Smooth muscle cell (in vitro differentiated cells): ENCODE measurements around the gene NEU4. TPM values are rescaled to one million over a fixed set of nuclear protein-coding genes. Genes with fewer than 3 reads are reported as not detected.

Experiments
- DNase-seq: peaks from one replicate; lab custom pipeline; 2025; ENCODE audit not compliant: unreplicated experiment; lab: John Stamatoyannopoulos, UW
- H2AFZ ChIP-seq: fragments of 200-600 bp; sonication (generic); 2 replicates; pipeline ENCODE4 v1.6.0; 2016; ENCODE audit warnings: antibody characterized with exemption, low read depth, mild to moderate bottlenecking
- H3F3A ChIP-seq: fragments of 200-600 bp; sonication (generic); 2 replicates; pipeline ENCODE4 v1.6.0; 2017; ENCODE audit warnings: antibody characterized with exemption, low read depth
- H3K27ac ChIP-seq: fragments of 200-600 bp; sonication (generic); 2 replicates; pipeline ENCODE4 v1.5.1; 2016; ENCODE audit warnings: low read depth, mild to moderate bottlenecking
- H3K27me3 ChIP-seq: fragments of 200-600 bp; sonication (generic); 2 replicates; pipeline ENCODE4 v1.6.1; 2016; ENCODE audit warnings: low read depth, mild to moderate bottlenecking
- H3K36me3 ChIP-seq: fragments of 200-600 bp; sonication (generic); 2 replicates; pipeline ENCODE4 v1.5.1; 2016; ENCODE audit warnings: low read depth
- H3K4me1 ChIP-seq: fragments of 200-600 bp; sonication (generic); 2 replicates; pipeline ENCODE4 v1.5.1; 2016; ENCODE audit warnings: low read depth
- H3K4me2 ChIP-seq: fragments of 200-600 bp; sonication (generic); 2 replicates; pipeline ENCODE4 v1.6.0; 2016; ENCODE audit warnings: mild to moderate bottlenecking
- H3K4me3 ChIP-seq: fragments of 200-600 bp; sonication (generic); 2 replicates; pipeline ENCODE4 v1.5.1; 2016; ENCODE audit warnings: mild to moderate bottlenecking
- H3K79me2 ChIP-seq: fragments of 200-600 bp; sonication (generic); 2 replicates; pipeline ENCODE4 v1.6.0; 2016; ENCODE audit warnings: low read depth, mild to moderate bottlenecking
- H3K9ac ChIP-seq: fragments of 200-600 bp; sonication (generic); 2 replicates; pipeline ENCODE4 v1.6.0; 2016; ENCODE audit warnings: low read depth
- H3K9me3 ChIP-seq: fragments of 200-600 bp; sonication (generic); replicated peaks from 2 replicates; pipeline ENCODE4 v1.5.1; 2016; ENCODE audit warnings: low read depth
- H4K20me1 ChIP-seq: fragments of 200-600 bp; sonication (generic); 2 replicates; pipeline ENCODE4 v1.6.0; 2016; ENCODE audit warnings: low read depth
- WGBS: methylation state at CpG from one replicate; pipeline ENCODE4 v1.1.7; 2016; ENCODE audit warnings: low lambda C conversion rate; 5-methylcytosine and 5-hydroxymethylcytosine counted together
- polyA plus RNA-seq: library from polyadenylated mRNA; unstranded; fragments of >200 nt; fragmentation: Nextera tagmentation; extraction: Ambion mirVana; gene quantifications from 2 replicates; pipeline ENCODE4 v1.2.1, GENCODE V29; 2016
- total RNA-seq: library from RNA; depleted of rRNA; stranded (reverse); fragments of >200 nt; gene quantifications from 2 replicates; pipeline ENCODE4 v1.2.3, GENCODE V29; 2014
- TF ChIP-seq, protein P1 (sequence below): fragments of 200-600 bp; sonication (generic); IDR thresholded peaks from 2 replicates; pipeline ENCODE4 v1.5.1; 2017; ENCODE audit warnings: borderline replicate concordance, mild to moderate bottlenecking, antibody characterized with exemption; ENCODE audit not compliant: insufficient read depth, poor library complexity, severe bottlenecking

The NEU4 gene
- total and polyA plus RNA-seq, 2 experiments from 2014 or later, result 0.10 TPM; not detected in 1

DNA sequence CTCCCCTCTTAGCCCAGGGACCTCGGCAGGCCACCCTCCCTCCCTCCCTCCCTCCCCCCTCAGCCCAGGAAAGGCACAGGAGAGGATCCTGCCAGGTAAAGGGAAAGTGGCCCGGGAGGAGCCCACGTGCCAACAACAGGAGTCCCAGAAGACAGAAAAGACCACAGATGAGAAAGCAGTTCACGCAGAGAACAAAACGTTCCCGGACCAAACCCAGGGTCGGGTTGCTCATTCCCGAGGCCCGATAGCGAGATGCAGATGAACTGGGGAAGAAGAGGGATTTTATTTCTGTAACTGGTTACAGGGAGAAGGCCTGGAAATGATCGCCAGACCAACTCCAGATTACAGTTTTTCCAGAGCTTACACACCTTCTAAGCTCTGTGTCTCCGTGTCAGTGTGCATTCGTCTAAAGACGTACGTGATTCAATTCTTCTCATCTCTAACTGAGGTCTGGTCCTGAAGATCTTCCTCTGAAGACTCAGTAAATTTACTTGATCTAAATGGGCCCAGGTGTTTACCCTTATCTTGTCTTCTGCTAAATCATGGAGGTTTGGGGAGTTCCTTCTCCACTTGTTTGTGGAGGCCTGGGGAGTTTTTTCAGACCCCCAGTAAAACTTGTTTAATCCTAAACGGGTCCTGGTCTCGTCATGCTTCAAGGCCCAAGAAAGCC lies 807 bp upstream of the NEU4 start:
- Histone ChIP-seq H3K36me3 (no peaks in the 10 kb centered on the region), H3K4me1 (peaks cover 8% of the 10 kb centered on the region), H3K27ac (no peak overlapping the region), H3K4me3 (no peak overlapping the region), H3K4me2 (no peak overlapping the region), H3K27me3 (no peaks in the 10 kb centered on the region), H3K9me3 (no peaks in the 10 kb centered on the region), H3K9ac (no peak overlapping the region), H3F3A (no peaks in the 10 kb centered on the region), H4K20me1 (no peaks in the 10 kb centered on the region), H3K79me2 (no peaks in the 10 kb centered on the region), H2AFZ (no peak overlapping the region)
- no peak for DNase-seq
- WGBS, result 34% methylated on average over 16 of the region's 17 CpGs
- TF ChIP-seq, protein P1, sequence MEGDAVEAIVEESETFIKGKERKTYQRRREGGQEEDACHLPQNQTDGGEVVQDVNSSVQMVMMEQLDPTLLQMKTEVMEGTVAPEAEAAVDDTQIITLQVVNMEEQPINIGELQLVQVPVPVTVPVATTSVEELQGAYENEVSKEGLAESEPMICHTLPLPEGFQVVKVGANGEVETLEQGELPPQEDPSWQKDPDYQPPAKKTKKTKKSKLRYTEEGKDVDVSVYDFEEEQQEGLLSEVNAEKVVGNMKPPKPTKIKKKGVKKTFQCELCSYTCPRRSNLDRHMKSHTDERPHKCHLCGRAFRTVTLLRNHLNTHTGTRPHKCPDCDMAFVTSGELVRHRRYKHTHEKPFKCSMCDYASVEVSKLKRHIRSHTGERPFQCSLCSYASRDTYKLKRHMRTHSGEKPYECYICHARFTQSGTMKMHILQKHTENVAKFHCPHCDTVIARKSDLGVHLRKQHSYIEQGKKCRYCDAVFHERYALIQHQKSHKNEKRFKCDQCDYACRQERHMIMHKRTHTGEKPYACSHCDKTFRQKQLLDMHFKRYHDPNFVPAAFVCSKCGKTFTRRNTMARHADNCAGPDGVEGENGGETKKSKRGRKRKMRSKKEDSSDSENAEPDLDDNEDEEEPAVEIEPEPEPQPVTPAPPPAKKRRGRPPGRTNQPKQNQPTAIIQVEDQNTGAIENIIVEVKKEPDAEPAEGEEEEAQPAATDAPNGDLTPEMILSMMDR, result no peak

DNA sequence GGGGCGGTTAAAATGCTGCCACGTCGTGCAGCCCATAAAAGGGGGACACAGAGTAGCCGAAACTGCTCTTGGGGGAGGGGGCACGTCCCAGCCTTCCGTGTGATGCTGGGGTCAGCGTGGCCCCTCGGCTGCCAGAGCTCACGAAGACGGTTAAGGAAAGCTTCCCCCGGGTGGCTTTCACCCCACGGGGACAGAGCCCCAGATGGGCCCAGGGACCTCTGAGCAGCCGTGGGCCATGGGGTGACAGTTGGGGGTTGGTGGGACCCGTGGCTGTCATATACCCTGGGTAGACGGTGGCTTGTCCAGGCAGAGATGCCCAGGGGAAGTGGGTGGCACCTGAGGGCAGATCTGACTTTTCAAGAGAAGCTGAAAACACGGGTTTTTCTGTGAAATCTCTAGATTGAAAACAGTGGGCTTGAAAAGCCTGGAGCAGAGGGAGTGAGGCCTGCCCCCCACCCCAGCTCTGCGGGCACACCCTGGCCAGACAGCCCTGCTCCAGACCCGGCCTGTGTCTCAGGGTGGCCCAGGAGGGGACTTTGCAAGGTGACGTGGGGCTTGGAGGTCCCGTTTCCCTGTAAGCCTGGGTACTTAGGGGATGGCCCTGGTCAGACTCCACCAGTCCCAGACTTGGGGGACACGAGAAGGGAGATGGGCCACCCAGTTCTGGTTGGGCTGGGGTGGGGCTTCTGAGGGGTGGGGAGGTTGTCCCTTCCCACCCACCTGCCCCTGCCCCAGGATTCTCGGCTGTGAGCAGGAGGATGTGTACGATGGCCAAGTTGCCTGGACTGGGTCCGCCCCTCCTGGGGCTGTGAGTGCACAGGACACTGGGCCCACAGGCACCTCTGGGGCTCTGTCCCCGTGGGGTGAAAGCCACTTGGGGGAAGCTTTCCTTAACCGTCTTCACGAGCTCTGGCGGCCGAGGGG lies 652 bp downstream of the NEU4 start:
- Histone ChIP-seq H3K4me2 (no peak overlapping the region), H3K27me3 (no peaks in the 10 kb centered on the region), H3K4me1 (peaks cover 6% of the 10 kb centered on the region), H3K9ac (no peak overlapping the region), H3K36me3 (no peaks in the 10 kb centered on the region), H3K4me3 (no peak overlapping the region), H3K9me3 (no peaks in the 10 kb centered on the region), H3K27ac (no peak overlapping the region), H2AFZ (no peak overlapping the region), H4K20me1 (no peaks in the 10 kb centered on the region), H3F3A (no peaks in the 10 kb centered on the region), H3K79me2 (no peaks in the 10 kb centered on the region)
- 91% methylated on average over 29 of the region's 29 CpGs for WGBS
- no peak for DNase-seq
- TF ChIP-seq, protein P1, result no peak

DNA sequence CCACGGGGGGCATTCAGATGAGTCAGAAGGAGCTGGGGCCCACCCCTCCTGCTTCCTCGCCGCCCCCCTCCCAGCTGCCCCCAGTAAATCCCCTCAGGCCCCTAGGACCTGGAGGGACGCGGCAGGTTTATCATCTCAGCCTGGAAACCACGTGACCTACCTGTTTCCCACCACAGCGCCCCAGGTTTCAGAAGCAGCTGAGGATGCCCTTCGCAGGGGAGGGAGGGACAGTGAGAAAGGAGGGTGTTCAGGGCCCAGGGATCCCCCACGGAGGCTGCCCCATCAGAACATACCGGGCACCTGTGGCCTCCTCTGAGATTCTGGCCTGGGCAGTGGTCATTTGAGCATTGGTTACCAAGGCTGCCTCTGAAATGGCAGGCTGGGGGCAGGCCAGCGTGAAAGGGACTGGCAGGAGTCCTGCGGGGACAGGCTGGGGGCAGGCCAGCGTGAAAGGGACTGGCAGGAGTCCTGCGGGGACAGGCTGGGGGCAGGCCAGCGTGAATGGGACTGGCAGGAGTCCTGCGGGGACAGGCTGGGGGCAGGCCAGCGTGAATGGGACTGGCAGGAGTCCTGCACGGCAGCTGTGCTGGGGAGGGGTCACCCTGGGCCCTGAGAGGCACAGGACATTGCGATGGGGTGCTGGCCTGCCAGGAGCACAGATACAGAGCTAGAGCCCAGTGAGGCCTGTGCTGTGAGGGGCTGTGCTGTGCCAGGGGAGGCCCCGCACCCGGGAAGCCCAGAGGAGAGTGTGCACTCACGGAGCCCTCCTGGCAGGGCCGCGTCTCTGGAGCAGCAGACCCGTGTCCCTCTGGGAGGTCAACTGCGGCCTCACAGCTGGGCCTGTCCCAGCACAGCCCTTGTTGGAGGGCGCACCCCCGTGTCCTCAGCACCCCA lies 1.6 kb downstream of the NEU4 start:
- Histone ChIP-seq H3K27ac (no peak overlapping the region), H3K9ac (no peak overlapping the region), H3K4me3 (no peak overlapping the region), H3K4me1 (peaks cover 3% of the 10 kb centered on the region), H3K27me3 (no peaks in the 10 kb centered on the region), H3K4me2 (no peak overlapping the region), H3K9me3 (no peaks in the 10 kb centered on the region), H3K79me2 (no peaks in the 10 kb centered on the region), H3F3A (no peaks in the 10 kb centered on the region), H2AFZ (no peak overlapping the region), H4K20me1 (no peaks in the 10 kb centered on the region), H3K36me3 (no peaks in the 10 kb centered on the region)
- WGBS, result 91% methylated on average over 26 of the region's 28 CpGs
- TF ChIP-seq, protein P1, result no peak
- DNase-seq, result no peak
